Mesendoderm (in vitro differentiated cells): ENCODE data around the gene PRCD. TPM values are rescaled to one million over a fixed set of nuclear protein-coding genes. Genes with fewer than 3 reads are reported as not detected.
A peak's percentile ranks its signal among the peaks of the same experiment; 100 is the strongest.

ENCODE experiments used
- DNase-seq: peaks from one replicate; pipeline ENCODE4 v3.0.0; 2013
- H2AK5ac ChIP-seq: 2 replicates; pipeline ENCODE4 v1.6.1; 2013; ENCODE audit warnings: low read length, inconsistent platforms
- H2BK120ac ChIP-seq: 2 replicates; pipeline ENCODE4 v1.6.1; 2013; ENCODE audit warnings: low read depth, mild to moderate bottlenecking, low read length, moderate library complexity, mixed read lengths
- H2BK15ac ChIP-seq: replicated peaks from 2 replicates; pipeline ENCODE4 v1.6.1; 2013; ENCODE audit warnings: low read depth, mild to moderate bottlenecking, moderate library complexity
- H2BK5ac ChIP-seq: 2 replicates; pipeline ENCODE4 v1.6.1; 2013; ENCODE audit warnings: low read length, inconsistent platforms
- H3K18ac ChIP-seq: 2 replicates; pipeline ENCODE4 v1.6.1; 2013; ENCODE audit warnings: mild to moderate bottlenecking, low read length, mixed read lengths
- H3K23ac ChIP-seq: one replicate; pipeline ENCODE4 v1.6.1; 2013; ENCODE audit warnings: low read length
- H3K27ac ChIP-seq: 2 replicates; pipeline ENCODE4 v1.5.1; 2013; ENCODE audit warnings: low read depth, mild to moderate bottlenecking, inconsistent platforms, low read length, moderate library complexity
- H3K27me3 ChIP-seq: 2 replicates; pipeline ENCODE4 v1.6.1; 2013; ENCODE audit warnings: low read length, control low read depth, mild to moderate bottlenecking, inconsistent platforms; ENCODE audit not compliant: insufficient read depth, poor library complexity
- H3K36me3 ChIP-seq: 2 replicates; pipeline ENCODE4 v1.6.1; 2013; ENCODE audit warnings: low read length, inconsistent platforms; ENCODE audit not compliant: control insufficient read depth, insufficient read depth
- H3K4ac ChIP-seq: one replicate; pipeline ENCODE4 v1.6.1; 2013; ENCODE audit warnings: low read depth, mild to moderate bottlenecking, low read length, moderate library complexity
- H3K4me1 ChIP-seq: 2 replicates; pipeline ENCODE4 v1.6.1; 2013; ENCODE audit warnings: low read depth, low read length, inconsistent platforms; ENCODE audit not compliant: control insufficient read depth
- H3K4me2 ChIP-seq: 2 replicates; pipeline ENCODE4 v1.6.1; 2013; ENCODE audit warnings: low read length
- H3K4me3 ChIP-seq: 2 replicates; pipeline ENCODE4 v1.5.1; 2013; ENCODE audit warnings: mild to moderate bottlenecking, low read length
- H3K56ac ChIP-seq: one replicate; pipeline ENCODE4 v1.6.1; 2013; ENCODE audit warnings: low read length
- H3K79me1 ChIP-seq: 2 replicates; pipeline ENCODE4 v1.6.1; 2013; ENCODE audit warnings: low read length, inconsistent platforms
- H3K79me2 ChIP-seq: 2 replicates; pipeline ENCODE4 v1.6.1; 2013; ENCODE audit warnings: mild to moderate bottlenecking, low read length; ENCODE audit not compliant: control insufficient read depth, insufficient read depth
- H3K9ac ChIP-seq: 2 replicates; pipeline ENCODE4 v1.6.1; 2013; ENCODE audit warnings: low read length, inconsistent platforms
- H4K5ac ChIP-seq: one replicate; pipeline ENCODE4 v1.6.1; 2013; ENCODE audit warnings: low read length
- H4K8ac ChIP-seq: one replicate; pipeline ENCODE4 v1.6.1; 2013; ENCODE audit warnings: low read depth, mild to moderate bottlenecking, control low read depth, low read length, moderate library complexity
- WGBS: extraction: QIAGEN DNeasy Blood & Tissue Kit; methylation state at CpG from one replicate; pipeline ENCODE4 v1.1.7; 2013; ENCODE audit warnings: low lambda C conversion rate, missing lambda C conversion rate; ENCODE audit not compliant: insufficient coverage; ENCODE audit errors: extremely low coverage; 5-methylcytosine and 5-hydroxymethylcytosine counted together
- polyA plus RNA-seq, 2 experiments: library from polyadenylated mRNA; stranded (reverse); fragments of 200-250 nt; gene quantifications; one replicate each; pipeline ENCODE4 v1.2.3, GENCODE V29; 2013

Gene PRCD, protein sequence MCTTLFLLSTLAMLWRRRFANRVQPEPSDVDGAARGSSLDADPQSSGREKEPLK
- 0.59 TPM for polyA plus RNA-seq (2013, experiment 1 of 2)
- polyA plus RNA-seq (2013, experiment 2 of 2) = 0.55 TPM

DNA sequence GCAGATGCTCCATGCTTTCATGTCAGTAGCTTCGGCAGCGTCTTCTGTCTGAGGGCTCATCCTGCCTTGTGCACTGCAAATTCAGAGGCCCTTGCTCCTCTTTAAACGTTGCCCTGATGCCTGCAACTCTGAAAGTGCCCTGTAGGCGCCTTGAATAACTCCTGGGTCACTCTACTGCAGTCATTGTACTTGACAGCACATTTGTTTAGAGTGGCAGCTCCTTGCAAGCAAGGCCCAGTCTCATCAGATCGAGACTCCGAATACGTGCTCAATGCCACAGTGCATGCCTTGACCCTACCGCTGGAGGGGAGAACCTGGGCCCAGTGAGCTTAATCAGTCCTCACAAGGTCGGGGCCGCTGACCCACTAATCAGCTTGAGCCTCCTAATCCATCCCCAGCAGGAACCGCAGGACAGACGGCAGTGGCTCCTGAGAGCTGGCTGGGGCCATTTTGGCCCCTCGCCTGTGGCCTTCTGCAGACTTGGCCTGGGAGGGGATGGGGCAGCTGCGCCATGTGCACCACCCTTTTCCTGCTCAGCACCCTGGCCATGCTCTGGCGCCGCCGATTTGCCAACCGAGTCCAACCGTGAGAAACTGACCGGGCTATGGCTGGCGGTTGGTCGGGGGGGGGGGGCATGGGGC lies at the start of gene PRCD:
TSS of gene PRCD (plus strand) at position 414 of the 641 bp plus-strand sequence. CDS start at position 512, 98 bp downstream.
- Histone ChIP-seq H3K23ac (no peak within 1 kb of the TSS), H2BK5ac (no peak within 1 kb of the TSS), H3K56ac (peak within 1 kb of the TSS; percentile 88), H3K18ac (no peak within 1 kb of the TSS), H2BK120ac (no peak within 1 kb of the TSS), H2BK15ac (no peak within 1 kb of the TSS), H3K27me3 (peaks cover 1% of the 10 kb centered on the region), H2AK5ac (no peak within 1 kb of the TSS), H3K9ac (peak within 1 kb of the TSS; percentile 62), H3K4ac (no peak within 1 kb of the TSS), H3K79me1 (no peaks in the 10 kb centered on the region), H3K4me1 (peaks cover 18% of the 10 kb centered on the region), H4K5ac (no peak within 1 kb of the TSS), H3K36me3 (no peaks in the 10 kb centered on the region), H3K4me3 (no peak within 1 kb of the TSS), H3K4me2 (peak within 1 kb of the TSS; percentile 69), H3K79me2 (no peaks in the 10 kb centered on the region), H3K27ac (no peak within 1 kb of the TSS), H4K8ac (no peak within 1 kb of the TSS)
- DNase-seq = peak; percentile 71
- no CpG with 5 or more reads among the region's 22 CpGs for whole genome bisulfite sequencing

DNA sequence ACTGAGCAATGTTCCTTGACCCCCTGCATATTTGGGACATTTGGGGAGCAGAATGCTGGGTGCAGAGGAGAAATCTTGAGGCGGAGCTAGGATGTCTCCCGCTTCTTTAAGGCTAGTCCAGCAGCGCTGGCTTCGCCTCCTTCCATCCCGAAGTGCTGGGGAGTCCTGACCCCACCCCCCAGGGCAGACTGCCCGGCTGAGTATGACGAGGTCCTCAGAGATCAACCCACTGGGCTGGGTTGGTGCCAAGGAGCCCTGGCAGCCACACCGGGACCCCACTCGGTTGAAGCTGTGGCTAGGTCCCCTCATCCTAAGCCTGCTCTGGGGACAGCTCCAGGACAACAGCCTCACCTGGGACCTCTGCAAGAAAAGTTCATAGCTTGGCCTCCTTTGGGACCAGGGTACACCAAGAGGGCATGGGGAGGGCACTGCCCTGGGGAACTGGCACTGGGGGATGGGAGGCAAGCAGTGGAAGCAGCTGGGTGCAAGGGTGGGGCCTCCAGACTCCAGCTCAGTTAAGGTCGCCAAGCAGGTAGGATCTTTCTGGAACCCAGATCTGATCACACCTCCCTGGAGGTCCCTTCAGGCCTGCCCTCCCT lies 49.6 kb upstream of the PRCD start:
- Histone ChIP-seq H3K4ac (no peak overlapping the region), H3K56ac (no peak overlapping the region), H3K79me2 (no peaks in the 10 kb centered on the region), H3K36me3 (no peaks in the 10 kb centered on the region), H3K18ac (no peak overlapping the region), H2AK5ac (no peak overlapping the region), H3K9ac (no peak overlapping the region), H3K4me2 (no peak overlapping the region), H3K23ac (no peak overlapping the region), H3K27ac (no peak overlapping the region), H4K8ac (no peak overlapping the region), H3K79me1 (no peaks in the 10 kb centered on the region), H4K5ac (no peak overlapping the region), H3K4me3 (no peak overlapping the region), H2BK15ac (no peak overlapping the region), H3K27me3 (no peaks in the 10 kb centered on the region), H3K4me1 (peaks cover 5% of the 10 kb centered on the region), H2BK120ac (no peak overlapping the region), H2BK5ac (no peak overlapping the region)
- DNase-seq = no peak
- WGBS = no CpG with 5 or more reads among the region's 10 CpGs

DNA sequence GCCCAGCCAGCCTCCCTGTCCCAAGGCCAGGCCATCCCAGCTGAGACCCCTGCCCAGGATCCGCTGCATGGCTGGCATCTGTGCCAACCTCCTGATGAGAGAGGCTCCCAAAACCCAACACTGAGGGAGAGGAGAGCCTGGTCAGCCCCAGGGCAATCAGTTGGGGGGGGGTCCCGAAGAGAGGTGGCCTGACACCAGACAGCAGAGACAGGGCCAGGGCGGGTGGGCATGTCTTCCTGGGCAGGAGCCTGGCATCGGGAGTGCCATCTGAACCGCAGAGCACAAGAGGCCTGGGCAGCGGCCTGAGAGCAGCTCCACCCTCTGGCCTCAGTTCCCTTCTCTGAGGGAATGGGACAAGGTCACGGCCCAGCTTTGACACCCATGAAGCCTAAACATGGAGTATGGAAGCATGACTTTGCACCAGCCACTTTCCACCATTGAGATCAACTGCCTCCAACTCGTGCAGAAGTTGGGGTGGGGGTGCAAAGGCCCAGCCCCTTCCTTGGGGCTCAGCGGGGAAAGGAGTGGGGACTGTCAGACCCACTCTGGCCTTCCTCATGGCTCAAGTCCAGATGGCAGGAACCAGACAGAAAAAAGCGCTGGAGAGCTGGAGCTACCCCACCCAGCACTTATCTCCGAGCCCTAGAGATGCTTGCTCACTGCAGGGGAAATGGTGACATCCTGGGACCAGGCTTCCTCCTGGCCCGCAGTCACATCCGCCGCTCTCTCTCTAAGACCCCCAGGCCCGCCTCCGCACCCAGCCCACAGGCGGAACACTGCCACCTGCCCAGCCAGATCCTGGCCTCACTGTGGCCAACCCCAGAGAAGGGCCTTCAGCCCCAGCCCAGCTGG lies 48.3 kb upstream of the PRCD start:
- H3K36me3 ChIP-seq = no peaks in the 10 kb centered on the region
- no peak overlapping the region for H2BK5ac ChIP-seq
- H3K4me2 ChIP-seq = no peak overlapping the region
- H3K56ac ChIP-seq = no peak overlapping the region
- H4K5ac ChIP-seq = no peak overlapping the region
- no peak overlapping the region for H2AK5ac ChIP-seq
- H3K27me3 ChIP-seq = no peaks in the 10 kb centered on the region
- no peak overlapping the region for H3K27ac ChIP-seq
- no peak overlapping the region for H3K23ac ChIP-seq
- peaks cover 5% of the 10 kb centered on the region for H3K4me1 ChIP-seq
- H3K79me1 ChIP-seq = no peaks in the 10 kb centered on the region
- no peak overlapping the region for H3K4me3 ChIP-seq
- no peak overlapping the region for H3K18ac ChIP-seq
- DNase-seq = no peak
- H2BK15ac ChIP-seq = no peak overlapping the region
- H3K4ac ChIP-seq = no peak overlapping the region
- H3K9ac ChIP-seq = no peak overlapping the region
- no peaks in the 10 kb centered on the region for H3K79me2 ChIP-seq
- no peak overlapping the region for H4K8ac ChIP-seq
- WGBS = no CpG with 5 or more reads among the region's 17 CpGs
- H2BK120ac ChIP-seq = no peak overlapping the region

DNA sequence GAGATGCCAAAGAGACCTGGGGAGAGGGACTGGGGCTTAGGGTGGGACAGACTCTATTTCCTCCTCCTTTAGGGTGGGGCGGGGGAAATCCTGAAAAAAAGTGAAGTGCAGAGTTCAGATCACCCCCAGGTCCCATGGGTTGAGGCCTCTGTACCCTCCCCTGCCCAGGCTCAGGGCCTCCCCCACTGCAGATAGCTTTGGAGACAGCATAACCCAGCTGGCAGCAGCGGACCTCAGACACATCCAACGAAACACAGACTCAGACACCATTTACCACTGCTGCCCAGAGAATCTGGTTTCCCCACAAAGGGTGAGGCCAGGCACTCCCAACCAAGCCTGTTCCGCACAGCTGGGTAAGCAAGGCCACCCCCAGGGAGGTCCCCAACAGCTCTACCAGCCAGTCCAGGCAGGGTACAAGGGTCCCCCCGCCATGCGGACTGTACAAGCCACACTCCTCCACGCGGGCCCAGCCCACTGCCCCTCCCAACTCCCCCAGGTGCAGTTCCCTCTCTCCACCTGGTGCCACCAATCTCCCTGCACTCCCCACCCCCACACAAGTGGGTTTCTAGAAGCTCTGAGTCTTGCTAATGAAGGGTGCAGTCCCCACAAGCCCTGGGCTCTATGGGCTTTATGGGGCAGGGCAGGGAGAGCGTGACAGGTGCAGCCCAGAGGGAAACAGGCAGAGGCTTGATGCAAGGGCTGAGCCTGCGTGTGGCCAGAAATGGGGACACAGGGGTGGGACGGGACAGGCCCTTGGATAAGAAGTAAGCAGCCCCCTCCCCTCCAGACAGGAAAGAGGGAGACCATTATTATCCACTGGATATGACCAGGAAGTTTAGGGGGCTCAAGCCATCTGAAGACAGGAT lies 47.5 kb upstream of the PRCD start:
- no peaks in the 10 kb centered on the region for H3K36me3 ChIP-seq

DNA sequence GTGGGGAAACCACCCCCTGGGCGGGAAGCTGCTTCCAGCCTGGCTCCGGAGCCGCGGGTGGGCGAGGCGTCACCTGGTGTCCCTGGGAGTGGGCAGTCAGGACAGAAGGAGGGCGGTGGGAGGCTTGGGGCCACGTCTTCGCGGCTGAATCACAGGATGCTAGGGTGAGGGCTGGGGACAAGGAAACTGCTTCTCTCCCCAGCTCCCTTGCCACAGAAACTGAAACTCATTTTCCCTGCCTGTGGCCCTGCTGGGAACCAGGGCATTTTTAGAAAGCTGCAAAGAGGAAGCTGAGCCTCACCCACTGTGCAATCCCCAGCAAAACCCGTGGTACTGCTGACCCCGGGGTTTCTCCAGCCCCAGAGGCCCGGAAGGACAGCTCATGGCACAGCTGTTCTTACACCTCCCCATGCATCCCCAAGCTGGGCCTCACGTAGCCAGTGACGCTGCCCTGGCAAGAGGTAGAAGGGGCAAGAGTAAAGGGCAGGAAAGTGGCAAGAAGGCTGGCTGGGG lies 46.8 kb upstream of the PRCD start:
- WGBS = no CpG with 5 or more reads among the region's 15 CpGs

More for the DNA sequence above, 47.5 kb upstream of the PRCD start:
- Histone ChIP-seq H3K79me1 (no peaks in the 10 kb centered on the region), H2AK5ac (no peak overlapping the region), H3K27ac (no peak overlapping the region), H3K56ac (no peak overlapping the region), H3K79me2 (no peaks in the 10 kb centered on the region), H2BK120ac (no peak overlapping the region), H3K4ac (no peak overlapping the region), H2BK15ac (no peak overlapping the region), H3K27me3 (no peaks in the 10 kb centered on the region), H2BK5ac (no peak overlapping the region), H4K8ac (no peak overlapping the region), H3K18ac (no peak overlapping the region), H3K23ac (no peak overlapping the region), H4K5ac (no peak overlapping the region), H3K4me1 (peaks cover 5% of the 10 kb centered on the region), H3K4me3 (no peak overlapping the region), H3K9ac (no peak overlapping the region), H3K4me2 (no peak overlapping the region)
- no CpG with 5 or more reads among the region's 11 CpGs for WGBS
- DNase-seq = no peak

More for the DNA sequence above, 46.8 kb upstream of the PRCD start:
- Histone ChIP-seq H3K79me1 (no peaks in the 10 kb centered on the region), H3K23ac (no peak overlapping the region), H2BK120ac (no peak overlapping the region), H3K18ac (no peak overlapping the region), H4K8ac (no peak overlapping the region), H3K9ac (peak overlapping the region; percentile 31), H2BK15ac (no peak overlapping the region), H3K4me2 (no peak overlapping the region), H3K4me3 (no peak overlapping the region), H3K4me1 (peaks cover 5% of the 10 kb centered on the region), H3K36me3 (no peaks in the 10 kb centered on the region), H4K5ac (no peak overlapping the region), H2AK5ac (no peak overlapping the region), H3K27ac (no peak overlapping the region), H3K79me2 (no peaks in the 10 kb centered on the region), H2BK5ac (no peak overlapping the region), H3K27me3 (no peaks in the 10 kb centered on the region), H3K56ac (peak overlapping the region; percentile 31), H3K4ac (no peak overlapping the region)
- no peak for DNase-seq
